Islet precursor cell (in vitro differentiated cells): ENCODE data around the gene DEUP1.
"Not testable (repeated sequence)": the region's sequence is repeated elsewhere in the genome, so short reads cannot be mapped to it uniquely, and the experiment has no call there.

ENCODE experiments used
- DNase-seq: peaks from one replicate; pipeline ENCODE4 v3.0.0-alpha.2; 2018

DEUP1 gene, protein sequence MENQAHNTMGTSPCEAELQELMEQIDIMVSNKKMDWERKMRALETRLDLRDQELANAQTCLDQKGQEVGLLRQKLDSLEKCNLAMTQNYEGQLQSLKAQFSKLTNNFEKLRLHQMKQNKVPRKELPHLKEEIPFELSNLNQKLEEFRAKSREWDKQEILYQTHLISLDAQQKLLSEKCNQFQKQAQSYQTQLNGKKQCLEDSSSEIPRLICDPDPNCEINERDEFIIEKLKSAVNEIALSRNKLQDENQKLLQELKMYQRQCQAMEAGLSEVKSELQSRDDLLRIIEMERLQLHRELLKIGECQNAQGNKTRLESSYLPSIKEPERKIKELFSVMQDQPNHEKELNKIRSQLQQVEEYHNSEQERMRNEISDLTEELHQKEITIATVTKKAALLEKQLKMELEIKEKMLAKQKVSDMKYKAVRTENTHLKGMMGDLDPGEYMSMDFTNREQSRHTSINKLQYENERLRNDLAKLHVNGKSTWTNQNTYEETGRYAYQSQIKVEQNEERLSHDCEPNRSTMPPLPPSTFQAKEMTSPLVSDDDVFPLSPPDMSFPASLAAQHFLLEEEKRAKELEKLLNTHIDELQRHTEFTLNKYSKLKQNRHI

DNA sequence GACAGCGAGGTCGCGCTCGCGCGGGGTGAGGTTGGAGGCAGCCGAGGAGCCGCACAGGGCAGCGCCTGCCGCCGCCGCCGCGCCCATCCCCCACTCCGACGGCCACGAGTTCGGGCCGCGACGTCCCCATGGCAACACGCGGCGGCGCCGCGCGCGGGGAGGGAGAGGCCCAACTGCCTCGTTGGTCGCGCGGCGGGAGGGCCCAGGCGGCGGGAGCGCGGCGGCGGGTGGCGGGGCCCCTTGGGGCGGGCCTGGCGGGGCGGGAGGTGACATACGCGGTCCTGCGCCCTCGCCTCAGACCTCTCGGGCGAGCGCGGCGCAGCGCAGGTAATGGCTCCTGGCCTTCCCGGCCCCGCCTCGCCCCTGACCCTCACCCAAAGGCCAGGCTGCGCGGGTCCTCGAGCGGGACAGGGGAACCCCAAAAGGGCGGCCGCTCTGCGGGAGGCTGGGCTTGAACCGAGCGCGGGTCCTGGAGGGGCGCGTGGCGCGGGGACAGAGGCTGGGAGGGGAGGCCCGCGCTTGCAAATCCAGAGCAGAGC, at the start of gene DEUP1:
TSS of gene DEUP1 (plus strand) at position 297 of the 539 bp plus-strand sequence. CDS start 1,518 bp downstream, outside the sequence.
- peak; percentile 80 for DNase-seq

DNA sequence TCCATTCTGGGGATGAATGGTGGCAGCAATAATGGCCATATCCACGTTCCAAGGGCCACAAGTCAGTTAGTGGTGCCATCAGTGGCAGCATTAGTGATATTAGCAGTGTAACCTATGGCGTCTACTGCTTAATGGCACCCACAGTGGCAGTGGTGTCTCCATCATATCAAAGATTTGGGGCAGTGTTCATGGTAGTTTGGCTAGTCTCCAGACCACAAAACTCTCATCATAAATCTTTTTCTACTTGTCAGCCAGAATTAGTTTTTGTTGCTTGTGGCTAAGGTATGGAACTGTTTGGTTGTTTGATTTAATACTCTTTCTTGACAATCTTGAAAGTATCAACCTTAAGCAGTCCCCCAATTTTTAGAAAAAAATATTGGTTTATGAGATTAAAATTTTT, 45.1 kb upstream of the DEUP1 start:
- no peak for DNase-seq

DNA sequence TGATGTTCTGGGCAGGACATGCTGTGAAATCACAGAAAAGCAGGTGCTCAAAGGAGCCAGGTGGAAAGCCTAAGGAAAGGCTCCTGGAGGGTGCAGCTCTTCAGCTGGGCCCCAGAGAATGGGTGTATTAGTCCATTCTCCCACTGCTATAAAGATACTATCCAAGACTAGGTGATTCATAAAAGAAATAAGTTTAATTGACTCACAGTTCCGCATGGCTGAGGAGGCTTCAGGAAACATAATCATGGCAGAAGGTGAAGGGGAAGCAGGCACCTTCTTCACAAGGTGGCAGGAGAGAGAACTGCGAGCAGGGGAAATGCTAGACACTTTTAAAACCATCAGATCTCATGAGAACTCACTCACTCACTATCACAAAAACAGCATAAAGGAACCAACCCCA, 43.1 kb upstream of the DEUP1 start:
- no peak for DNase-seq

DNA sequence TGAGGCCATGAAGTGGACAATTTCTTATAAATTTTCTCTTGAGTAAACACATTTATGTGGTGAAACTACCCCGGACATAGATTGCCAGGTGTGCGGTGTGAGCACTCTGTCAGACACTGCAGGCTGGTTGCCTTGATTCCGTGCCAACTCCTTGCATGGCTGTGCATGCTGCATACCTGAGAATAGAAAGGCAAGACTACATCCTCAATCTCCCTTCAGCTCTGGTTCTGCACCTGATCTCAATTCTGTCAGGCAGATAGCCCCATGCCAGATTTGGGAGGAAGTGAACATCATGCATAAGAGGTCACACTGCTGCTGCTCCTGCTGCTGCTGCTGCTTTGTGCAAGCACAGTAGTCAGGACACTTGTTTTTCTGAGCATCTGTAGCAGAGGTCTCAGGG, 42.5 kb upstream of the DEUP1 start:
- no peak for DNase-seq

DNA sequence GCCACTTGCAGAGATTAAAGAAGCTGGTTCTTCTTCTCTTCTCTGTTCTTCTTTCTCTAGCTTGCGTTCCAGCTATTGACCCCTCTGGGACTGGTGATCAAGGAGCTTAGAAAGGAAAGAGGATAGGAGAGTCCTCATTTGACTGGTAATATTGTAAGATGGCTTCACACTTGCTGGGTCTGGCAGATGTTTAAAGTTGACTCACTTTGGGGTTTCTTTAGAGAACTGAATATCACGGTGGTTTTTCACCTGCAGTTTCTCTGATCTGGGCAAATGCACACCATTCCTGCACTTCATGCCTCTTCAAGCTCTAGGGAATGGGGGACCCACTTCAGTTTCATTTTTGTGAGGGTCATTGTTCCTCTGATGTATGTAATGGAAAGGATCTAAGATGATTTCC, 41.8 kb upstream of the DEUP1 start:
- DNase-seq, result no peak

DNA sequence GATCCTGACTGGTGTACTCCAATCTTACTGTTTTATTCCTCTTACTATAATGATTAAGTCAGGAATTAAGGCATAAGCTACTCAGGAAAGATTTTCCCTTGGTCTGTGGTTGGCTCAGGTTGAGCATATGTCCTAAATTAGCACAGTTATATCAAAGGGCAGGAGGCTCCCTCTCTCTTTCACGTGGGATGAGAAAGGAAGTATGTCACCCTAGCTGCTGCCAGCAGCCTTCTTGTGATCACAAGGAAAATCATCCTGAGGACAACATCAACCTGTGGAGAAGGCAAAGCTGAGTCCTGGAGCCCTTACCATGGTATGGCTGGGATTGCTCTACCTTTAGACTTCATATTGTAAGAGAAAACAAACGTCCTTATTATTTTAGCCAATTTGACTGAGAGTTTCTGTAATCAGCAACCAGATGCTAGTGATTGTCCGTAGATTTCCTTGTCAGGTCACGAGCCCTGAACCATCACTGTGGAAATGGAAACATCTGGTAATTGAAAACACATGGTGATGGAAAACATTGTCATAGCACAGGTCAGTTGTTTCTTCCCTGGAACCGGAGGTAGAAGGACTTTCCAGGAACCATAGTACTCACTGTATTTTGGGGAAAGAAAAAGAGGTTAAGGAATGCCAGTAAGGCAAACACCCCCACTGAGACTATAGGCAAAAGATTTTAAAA, 40.6 kb upstream of the DEUP1 start:
- no peak for DNase-seq

DNA sequence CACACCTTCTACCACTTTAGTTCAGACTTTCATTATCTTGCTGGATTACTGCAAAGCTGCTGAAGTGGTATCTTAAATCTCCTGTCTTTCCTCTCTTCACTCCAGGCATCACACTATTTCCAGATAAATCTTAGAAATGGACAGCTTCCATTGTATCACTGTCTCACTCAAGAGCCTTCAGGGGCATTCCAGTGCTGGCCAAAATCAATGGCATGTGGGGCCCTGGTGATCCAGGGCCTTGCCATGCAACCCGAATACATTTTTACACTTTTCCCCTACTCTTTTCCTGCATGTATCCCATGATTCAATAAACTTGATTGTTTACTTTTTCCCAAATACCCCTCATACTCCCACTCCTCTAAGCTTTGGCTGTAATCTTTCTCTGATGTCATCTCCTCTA, 39.4 kb upstream of the DEUP1 start:
- peak; percentile 63 for DNase-seq

DNA sequence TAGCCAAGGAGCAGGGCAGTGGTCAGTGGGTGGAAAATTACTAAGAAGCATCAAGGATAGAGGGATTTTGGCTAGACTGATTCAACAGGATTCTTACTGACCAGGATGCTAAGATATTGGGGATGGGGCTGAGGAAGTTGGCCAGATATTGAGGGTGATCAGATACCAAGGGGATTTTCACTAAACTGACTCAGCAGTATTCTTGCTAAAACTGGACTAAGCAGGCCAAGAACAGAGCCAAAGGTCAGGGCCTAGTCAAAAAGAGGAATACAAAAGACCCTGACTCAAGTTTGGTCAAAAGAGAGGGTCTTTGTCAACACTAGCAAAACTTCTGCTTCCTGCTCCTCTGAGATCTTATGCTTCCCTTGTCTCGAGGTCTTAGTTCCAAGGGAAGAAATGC, 38.6 kb upstream of the DEUP1 start:
- DNase-seq, result no peak

DNA sequence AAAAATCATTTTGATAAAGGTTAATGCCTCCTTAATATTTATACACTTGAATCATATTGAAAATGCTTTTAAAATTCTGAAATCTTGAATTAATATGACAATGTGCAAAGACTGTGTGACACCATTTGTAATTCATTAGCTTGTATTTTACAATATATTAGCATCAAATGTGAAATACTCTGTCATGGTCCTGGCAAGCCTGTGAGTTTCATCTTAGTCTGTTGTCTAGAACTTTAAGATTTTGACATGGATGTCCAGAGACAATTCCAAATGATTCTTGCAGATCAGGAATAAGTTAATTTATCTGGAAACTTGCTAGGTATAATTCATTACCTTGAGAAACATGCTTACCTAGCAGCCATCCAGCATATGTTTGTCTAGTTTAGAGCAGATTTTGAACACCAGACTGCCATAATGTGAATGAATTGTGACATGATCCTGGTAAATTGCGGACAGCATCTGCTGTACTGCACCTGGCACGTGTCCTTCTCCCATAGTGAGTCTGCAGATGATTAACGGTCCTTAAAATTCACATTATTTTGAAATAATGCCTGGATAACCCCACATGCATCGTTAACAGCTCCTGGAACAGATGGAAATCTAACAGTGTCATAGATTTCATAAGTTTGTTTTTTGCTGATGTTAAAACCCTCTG, 34.5 kb upstream of the DEUP1 start:
- no peak for DNase-seq

DNA sequence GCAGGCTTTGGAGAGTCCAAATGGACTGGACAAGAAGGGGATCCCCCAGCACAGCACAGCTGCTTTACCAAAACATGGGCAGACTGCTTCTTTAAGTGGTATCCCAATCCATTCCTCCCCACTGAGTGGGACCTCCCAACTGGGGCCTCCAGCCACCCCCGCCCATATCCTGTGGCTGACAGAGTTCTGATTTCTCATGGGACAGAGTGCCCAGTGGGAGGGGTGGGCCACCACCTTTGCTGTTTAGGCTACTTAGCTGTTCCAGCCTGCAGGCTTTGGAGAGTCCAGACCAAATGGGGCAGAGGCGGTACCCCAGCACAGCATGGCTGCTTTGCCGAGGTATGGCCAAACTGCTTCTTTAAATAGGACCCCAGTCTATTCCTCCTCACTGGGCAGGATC, 26.9 kb upstream of the DEUP1 start:
- DNase-seq, result no peak

DNA sequence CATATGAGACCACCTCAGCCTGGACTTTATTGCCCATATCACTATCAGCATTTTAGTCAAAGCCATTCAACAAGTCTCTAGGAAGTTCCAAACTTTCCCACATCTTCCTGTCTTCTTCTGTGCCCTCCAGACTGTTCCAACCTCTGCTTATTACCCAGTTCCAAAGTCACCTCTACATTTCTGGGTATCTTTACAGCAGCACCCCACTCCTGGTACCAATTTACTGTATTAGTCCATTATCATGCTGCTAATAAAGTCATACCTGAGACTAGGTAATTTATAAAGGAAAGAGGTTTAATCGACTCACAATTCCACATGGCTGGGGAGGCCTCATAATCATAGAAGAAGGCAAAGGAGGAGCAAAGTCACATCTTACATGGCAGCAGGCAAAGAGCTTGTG, 16.1 kb upstream of the DEUP1 start:
- DNase-seq, result not testable (repeated sequence)

DNA sequence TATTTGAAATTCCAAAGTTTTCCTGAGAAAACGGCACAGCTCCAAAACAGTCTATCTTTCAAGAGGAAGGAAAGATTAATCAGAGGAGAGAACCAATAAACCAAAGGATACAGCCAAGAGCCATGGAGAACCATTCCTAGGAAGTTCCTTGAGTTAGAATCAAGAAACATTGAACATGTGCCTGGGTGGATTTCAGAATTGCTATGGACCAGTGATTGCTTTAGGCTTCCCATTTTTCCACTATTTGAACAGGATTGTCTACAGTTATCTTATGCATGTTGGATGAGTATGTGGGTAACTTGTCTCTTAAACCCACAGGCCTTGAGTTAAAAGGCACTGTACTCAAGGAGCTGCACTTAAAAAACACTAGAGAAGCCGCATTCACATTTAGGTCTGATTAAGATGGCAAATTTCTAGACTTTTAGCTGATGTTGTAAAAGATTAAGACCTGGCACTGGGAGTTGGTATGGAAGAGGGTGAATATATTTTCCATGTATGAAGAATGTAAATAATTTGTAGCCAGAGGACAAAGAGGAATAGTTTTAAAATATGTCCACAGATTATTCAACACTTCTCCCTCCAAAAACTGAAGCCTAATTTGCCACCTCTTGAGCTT, 11.2 kb upstream of the DEUP1 start:
- DNase-seq, result no peak

DNA sequence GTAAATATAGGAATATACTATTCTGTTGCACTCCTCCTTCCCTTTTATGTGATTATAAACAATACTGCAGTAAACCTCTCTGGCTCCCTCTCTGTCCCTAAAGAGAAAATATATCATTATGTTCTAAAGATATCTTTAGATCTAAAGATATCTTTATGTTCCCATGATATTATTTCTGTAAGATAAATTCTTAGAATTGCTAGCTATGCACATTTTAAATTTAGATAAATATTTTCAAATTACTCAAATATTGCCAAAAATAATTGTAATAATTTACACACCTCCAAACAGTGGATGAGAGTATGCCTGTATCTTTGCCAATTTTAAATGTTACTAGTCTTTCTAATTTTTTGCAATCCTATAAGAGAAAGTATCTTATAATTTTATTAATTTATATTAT, 10.3 kb upstream of the DEUP1 start:
- DNase-seq, result no peak

DNA sequence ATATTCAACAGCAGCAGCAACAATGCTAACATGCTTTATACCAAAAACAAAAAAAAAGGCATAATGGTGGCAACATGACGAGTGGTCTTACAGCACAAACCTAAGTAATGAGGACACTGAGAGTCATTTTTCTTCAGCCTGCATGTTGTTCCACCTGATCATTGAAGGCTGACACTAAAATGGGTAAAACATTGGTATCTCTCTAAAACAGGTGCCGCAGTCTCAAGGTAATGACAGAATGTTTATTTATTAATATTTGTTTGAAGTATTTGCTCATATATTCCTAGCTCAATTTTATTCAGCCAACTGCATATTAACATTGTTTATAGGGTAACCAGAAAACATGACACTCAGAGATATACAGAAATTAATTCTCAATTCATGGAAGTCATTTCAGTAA, 8.3 kb upstream of the DEUP1 start:
- no peak for DNase-seq

DNA sequence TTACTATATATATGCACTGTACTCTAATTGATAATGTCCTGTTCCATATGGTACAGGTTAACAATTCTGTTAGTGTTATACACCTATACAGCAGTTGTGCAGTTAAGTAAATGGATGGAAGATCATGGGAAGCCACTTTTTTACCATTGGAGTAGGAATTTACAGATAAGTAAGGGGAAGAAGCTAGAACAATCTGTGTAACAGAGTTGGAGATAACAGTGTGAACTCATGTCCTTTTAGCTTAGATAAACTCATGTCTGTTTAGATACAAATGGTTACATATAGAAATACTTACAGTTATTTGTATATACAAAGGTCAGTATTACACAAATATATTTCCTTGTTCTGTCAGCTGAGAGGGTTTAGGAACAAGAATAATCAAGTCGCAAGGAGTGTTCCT, 6.8 kb upstream of the DEUP1 start:
- DNase-seq, result no peak

DNA sequence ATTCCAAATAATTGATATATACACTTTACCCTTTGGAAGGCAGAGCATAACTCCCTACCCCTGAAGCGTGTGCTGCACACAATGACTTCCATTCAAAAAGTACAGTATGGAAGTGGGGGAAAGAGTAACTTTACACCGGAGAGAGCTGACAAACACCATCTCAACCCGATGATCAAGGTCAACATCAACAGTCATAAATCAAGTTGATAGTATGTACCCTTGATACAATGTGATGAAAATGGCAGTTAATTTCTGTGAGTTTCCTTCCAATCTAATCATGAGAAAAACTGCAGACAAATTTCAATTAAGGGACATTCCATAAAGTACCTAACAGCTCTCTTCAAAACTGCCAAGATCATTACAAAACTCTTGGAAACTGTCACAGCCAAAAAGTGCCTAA, 6.0 kb upstream of the DEUP1 start:
- DNase-seq, result no peak

DNA sequence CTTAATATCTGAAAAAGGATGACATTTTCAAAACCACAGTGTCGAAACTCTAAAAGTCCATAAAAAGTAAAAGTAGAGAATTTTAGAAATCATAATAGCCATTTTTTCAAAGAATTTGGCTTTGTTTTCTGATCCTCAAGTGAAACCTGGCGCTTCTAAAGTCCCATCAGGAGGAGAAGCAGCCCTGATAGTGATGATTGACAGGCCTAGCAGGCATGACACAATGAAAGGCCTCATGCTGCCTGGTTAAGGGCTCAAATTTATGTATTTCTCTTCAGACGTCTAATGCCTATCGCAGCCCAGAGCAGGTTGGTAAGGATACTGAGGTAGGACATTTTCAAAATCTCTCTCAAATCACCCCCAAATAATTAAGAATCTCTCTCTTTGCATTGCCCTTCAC, 3.9 kb upstream of the DEUP1 start:
- DNase-seq, result no peak

DNA sequence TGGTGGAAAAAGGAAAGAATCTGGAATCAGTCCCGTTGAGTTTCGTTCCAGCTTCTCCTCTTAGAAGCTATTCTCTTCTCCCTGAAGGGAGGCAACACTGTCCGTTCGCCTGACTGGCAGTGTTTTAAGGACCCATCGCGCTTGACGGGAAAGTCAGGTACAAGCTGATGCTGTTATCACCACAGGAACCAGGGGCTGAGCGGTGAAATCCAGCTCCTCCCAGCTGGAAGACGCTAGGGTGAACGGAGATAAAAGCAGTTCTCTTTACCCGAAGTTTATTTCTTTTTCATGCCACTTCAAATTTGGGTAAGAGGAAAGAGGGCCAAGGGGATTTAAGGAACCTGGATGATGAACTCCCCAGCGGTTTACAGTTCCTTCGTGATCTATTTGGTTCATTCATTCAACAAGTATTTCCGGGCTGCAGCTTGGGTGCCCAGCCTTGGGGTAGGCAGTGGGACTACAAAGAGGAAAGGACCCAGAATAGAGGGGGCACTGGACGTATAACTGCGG, 551 bp upstream of the DEUP1 start:
- DNase-seq, result peak; percentile 57

DNA sequence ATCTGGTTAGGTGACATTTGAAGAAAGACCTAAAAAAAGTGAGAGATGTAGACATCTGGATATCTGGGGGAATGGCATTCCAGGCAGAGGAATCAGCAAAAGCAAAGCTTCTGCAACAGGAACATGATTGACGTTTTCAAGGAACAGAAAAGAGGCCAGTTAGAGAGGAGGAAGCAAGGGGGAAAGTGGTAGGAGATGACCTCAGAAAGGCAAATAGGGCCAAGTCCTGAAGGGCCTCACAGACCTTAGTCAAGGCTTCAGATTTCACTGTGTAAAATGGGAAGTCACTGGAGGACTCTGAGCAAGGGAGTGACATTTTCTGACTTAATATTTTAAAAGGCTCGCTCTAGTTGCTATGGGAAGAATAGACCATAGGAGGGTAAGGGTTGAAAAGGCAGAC, 9.7 kb downstream of the DEUP1 start:
- no peak for DNase-seq

DNA sequence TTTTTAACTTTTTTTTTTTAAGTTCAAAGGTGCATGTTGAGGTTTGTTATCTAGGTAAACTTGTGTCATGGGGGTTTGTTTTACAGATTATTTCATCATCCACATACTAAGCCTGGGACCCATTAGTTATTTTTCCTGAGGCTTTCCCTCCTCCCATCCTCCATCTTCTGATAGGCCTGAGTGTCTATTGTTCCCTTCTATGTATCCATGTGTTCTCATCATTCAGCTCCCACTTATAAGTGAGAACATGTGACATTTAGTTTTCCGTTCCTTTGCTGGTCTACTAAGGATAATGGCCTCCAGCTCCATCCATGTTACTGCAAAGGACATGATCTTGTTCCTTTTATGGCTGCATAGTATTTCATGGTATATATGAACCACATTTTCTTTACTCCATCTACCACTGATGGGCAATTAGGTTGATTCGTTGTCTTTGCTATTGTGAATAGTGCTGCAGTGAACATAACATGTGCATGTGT, 14.4 kb downstream of the DEUP1 start:
- DNase-seq, result no peak

DNA sequence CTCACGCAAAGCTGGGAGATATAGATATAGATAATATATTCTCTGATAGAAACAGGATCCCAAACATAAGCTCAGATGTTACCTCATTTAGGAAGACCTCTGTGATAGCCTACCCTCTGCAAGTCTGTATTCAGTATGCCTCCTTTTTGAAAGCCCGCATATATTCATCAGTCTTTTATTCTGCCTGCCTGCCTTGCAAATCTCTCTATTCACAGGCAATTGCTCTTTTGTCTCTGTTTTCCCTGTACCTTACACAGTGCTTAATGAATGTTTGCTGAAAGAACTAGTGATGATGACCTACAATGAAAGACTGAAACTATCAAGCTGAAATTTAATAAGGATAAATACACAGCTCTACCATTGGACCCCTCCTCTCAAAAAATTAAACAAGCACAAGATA, 18.4 kb downstream of the DEUP1 start:
- DNase-seq, result no peak

DNA sequence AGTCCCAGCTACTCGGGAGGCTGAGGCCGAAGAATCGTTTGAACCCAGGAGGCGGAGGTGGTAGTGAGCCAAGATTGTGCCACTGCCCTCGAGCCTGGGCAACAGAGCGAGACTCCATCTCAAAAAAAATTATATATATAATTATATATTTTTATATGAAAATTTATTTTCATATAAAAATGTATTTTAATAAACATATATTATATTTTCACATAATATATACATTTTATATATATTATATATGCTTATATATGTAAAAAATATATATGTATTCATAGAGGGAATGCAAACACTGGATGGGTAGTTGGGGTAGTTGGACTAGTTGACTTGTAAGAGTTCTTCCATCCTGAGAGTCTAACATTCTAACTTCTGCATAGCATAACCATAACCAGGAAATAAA, 20.3 kb downstream of the DEUP1 start:
- DNase-seq, result no peak

DNA sequence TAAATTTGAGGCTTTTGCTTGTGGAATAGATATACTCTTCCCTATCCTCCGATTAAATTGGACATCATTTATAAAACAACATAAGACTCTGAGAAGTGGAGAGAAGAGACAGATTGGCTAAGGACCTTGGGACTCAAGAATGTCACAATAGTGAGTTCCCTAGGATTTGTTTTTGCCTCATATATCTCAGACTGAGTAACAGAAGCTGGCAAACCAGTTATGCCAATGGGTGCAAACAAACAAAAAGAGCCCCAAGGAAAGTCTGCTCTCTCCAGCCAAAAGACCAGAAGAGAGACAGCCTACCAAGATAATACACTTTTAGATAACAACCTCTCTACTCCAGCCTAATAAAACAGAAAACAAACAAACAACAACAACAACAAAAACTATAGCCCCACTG, 28.9 kb downstream of the DEUP1 start:
- no peak for DNase-seq
